GM06990 (cell line): Measurements from ENCODE around the gene SERPINB6.
"Not testable (repeated sequence)": the region's sequence is repeated elsewhere in the genome, so short reads cannot be mapped to it uniquely, and the experiment has no call there.

ENCODE experiments used
- DNase-seq: peaks from one replicate; pipeline ENCODE4 v3.0.0-alpha.2; 2011; ENCODE audit not compliant: insufficient read length; ENCODE audit errors: extremely low read depth
- H3K27me3 ChIP-seq: replicated peaks from 2 replicates; pipeline ENCODE4 v1.6.0; 2011; ENCODE audit warnings: low read length; ENCODE audit not compliant: control insufficient read depth, insufficient read depth
- H3K36me3 ChIP-seq: 2 replicates; pipeline ENCODE4 v1.5.1; 2011; ENCODE audit warnings: low read length; ENCODE audit not compliant: control insufficient read depth, insufficient read depth
- H3K4me3 ChIP-seq: replicated peaks from 2 replicates; pipeline ENCODE4 v1.5.1; 2011; ENCODE audit warnings: low read depth, mild to moderate bottlenecking, control low read depth, low read length
- TF ChIP-seq, protein P1 (sequence below): IDR thresholded peaks from 2 replicates; pipeline ENCODE4 v1.5.1; 2011; ENCODE audit warnings: low read length, control low read depth, mild to moderate bottlenecking, inconsistent platforms; ENCODE audit not compliant: insufficient read depth, poor library complexity, severe bottlenecking

The SERPINB6 gene

DNA sequence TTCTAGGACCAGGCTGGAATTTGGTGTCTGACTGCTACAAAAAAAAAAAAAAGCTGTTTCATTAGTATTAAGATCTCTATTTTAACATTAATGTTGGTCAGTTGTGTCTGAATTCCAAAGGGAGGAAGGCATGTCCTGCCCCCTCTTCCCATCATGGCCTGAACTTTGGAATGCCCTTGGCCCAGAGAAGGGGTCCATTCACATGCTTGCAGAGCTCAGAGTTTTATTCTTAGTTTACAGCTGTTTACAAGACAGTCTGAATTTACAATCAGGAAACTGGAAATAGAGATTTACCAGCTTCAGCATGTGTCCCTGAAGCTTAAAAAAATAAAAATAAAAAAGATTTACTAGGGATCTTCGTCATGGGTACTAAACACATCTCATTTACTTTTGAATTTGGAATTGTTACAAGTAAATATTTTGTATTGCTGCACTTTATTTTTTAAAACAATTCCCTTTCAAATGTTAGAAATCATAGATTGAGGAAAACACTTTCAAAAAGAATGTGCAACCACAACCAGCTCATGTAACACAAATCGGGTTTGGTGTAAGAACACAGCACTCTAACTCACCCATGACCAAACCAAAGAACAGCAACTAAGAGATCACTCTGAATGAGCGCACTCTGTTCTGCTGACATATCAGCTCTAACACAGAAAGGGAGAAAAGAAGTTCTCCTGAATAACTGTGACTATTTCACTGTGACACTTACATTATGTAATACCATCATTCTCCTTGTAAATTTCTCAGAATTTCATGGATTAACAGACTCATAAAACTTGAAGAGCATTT lies 6.6 kb upstream of the SERPINB6 start:
- Histone ChIP-seq H3K36me3 (no peaks in the 10 kb centered on the region), H3K27me3 (no peaks in the 10 kb centered on the region; the same call in none of the 2 replicates), H3K4me3 (no peak overlapping the region)
- DNase-seq, result no peak
- TF ChIP-seq, protein P1, sequence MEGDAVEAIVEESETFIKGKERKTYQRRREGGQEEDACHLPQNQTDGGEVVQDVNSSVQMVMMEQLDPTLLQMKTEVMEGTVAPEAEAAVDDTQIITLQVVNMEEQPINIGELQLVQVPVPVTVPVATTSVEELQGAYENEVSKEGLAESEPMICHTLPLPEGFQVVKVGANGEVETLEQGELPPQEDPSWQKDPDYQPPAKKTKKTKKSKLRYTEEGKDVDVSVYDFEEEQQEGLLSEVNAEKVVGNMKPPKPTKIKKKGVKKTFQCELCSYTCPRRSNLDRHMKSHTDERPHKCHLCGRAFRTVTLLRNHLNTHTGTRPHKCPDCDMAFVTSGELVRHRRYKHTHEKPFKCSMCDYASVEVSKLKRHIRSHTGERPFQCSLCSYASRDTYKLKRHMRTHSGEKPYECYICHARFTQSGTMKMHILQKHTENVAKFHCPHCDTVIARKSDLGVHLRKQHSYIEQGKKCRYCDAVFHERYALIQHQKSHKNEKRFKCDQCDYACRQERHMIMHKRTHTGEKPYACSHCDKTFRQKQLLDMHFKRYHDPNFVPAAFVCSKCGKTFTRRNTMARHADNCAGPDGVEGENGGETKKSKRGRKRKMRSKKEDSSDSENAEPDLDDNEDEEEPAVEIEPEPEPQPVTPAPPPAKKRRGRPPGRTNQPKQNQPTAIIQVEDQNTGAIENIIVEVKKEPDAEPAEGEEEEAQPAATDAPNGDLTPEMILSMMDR, result no peak

DNA sequence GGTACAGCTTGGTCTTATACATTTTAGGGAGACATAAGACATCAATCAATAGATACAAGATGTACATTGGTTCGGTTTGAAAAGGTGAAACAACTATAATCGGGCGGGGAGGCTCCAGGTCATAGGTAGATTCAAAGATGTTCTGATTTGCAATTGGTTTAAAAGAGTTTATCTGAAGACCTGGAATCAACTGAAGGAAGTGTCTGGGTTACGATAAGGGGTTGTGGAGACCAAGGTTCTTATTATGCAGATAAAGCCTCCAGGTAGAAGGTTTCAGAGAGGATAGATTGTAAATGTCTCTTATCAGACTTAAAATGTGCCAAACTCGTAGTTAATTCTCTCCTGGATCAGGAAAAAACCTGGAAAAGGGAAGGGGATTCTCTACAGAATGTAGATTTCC lies 5.9 kb upstream of the SERPINB6 start:
- DNase-seq, result no peak
- H3K4me3 ChIP-seq, result no peak overlapping the region
- no peaks in the 10 kb centered on the region for H3K36me3 ChIP-seq
- TF ChIP-seq, protein P1, result no peak
- H3K27me3 ChIP-seq, result no peaks in the 10 kb centered on the region; the same call in none of the 2 replicates

DNA sequence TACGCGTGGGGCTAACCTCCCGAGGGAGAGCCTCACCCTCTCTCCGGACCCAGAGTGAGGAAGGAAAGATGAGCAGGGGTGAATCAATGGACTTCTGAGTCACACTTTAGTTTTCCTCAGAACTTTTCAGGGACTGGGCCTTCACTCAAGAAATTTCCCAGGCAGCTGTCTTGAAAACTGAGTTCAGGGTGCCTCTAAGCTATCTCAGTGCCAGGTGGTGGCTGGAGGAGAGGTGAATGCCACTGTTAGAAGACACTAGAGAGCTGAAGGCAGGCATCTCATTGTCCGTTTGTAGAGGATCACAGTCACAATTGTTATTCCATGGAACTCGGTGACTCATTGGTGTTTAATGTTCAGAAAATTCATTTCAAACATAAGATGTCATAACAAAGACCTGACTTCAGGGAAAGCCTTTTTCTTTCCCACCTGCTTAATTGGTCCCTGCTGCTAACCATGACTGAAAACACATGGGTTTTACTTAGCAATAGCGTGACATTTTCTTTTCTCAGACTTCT lies 5.3 kb upstream of the SERPINB6 start:
- Histone ChIP-seq H3K27me3 (peaks cover 1% of the 10 kb centered on the region), H3K4me3 (no peak overlapping the region), H3K36me3 (no peaks in the 10 kb centered on the region)
- DNase-seq, result no peak
- TF ChIP-seq, protein P1, result no peak

DNA sequence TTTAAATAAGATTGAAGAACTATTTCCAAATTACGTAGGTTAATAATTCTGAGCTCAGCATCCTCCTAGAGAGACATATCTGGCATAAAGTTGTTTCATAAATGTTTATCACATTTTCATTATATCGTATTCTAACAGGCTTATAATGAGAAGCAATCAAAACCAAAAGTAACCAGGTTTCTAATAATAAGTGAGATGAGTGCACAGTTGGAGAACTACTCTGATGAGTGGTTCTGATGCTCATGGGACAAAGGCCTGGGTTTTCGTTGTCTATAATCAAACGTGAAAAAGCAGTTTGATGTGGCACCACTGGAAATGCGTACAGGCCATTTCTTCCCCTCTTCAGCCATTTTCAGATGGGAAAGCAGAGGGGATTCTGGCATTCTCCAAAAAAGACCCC lies 4.7 kb upstream of the SERPINB6 start:
- DNase-seq, result no peak
- H3K27me3 ChIP-seq, result peaks cover 1% of the 10 kb centered on the region
- TF ChIP-seq, protein P1, result no peak
- no peaks in the 10 kb centered on the region for H3K36me3 ChIP-seq
- H3K4me3 ChIP-seq, result no peak overlapping the region

DNA sequence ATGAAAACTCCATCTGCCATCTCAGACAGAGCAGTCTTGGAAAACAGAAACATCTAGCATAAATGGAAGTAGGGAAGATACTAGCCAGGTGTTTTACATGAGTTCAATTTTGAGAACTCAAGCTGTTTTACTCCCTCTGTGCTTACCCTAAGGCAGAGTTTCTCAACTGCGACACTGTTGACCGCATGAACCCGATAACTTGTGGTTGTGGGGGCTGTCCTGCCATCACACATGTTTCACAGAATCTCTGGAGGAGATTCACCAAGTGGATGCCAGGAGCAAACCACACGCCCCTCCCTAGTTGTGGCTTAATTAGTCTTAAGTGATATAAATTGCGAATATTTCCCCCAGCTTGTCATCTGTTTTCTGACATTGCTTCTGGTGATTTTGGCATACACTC lies 2.3 kb upstream of the SERPINB6 start:
- H3K4me3 ChIP-seq, result no peak overlapping the region
- no peak for DNase-seq
- no peaks in the 10 kb centered on the region for H3K36me3 ChIP-seq
- H3K27me3 ChIP-seq, result peaks cover 1% of the 10 kb centered on the region
- TF ChIP-seq, protein P1, result no peak

DNA sequence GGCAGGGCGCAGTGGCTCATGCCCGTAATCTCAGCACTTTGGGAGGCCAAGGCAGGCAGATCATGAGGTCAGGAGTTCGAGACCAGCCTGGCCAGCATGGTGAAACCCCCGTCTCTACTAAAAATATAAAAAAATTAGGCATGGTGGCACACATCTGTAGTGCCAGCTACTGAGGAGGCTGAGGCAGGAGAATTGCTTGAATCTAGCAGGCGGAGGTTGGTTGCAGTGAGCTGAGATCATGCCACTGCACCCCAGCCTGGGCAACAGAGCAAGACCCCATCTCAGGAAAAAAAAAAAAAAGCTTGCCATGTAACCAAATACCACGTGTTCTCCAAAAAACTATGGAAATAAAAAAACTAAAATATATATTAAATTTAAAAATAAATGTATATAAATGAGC lies 1.8 kb upstream of the SERPINB6 start:
- not testable (repeated sequence) for DNase-seq, H3K27me3 ChIP-seq, H3K4me3 ChIP-seq, H3K36me3 ChIP-seq

DNA sequence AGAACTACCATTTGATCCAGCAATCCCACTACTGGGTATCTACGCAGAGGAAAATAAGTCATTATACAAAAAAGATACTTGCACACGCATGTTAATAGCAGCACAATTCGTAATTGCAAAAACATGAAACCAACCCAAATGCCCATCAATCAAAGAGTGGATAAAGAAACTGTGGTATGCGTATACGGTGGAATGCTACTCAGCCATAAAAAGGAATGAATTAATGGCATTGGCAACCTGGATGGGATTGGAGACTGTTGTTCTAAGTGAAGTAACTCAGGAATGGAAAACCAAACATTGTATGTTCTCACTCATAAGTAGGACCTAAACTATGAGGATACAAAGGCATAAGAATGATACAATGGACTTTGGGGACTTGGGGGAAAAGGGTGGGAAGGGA lies 1.3 kb upstream of the SERPINB6 start:
- H3K36me3 ChIP-seq, H3K4me3 ChIP-seq, H3K27me3 ChIP-seq, DNase-seq: not testable (repeated sequence)

DNA sequence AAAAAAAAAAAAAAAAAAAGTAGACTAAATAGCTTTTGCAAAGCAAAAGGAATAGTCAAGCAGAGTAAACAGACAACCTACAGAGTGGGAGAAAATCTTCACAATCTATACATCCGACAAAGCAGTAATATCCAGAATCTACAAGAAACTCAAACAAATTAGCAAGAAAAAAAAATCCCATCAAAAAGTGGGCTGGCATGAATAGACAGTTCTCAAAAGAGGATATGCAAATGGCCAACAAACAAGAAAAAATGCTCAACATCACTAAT lies 786 bp upstream of the SERPINB6 start:
- DNase-seq, H3K4me3 ChIP-seq, H3K36me3 ChIP-seq, H3K27me3 ChIP-seq: not testable (repeated sequence)
